K562 (cell line): ENCODE data around the gene TMEM174. TPM values are rescaled to one million over a fixed set of nuclear protein-coding genes. Genes with fewer than 3 reads are reported as not detected.
A peak's percentile ranks its signal among the peaks of the same experiment; 100 is the strongest.

Experiments used
- ATAC-seq: fragments of 200-7000 bp; cut with Tn5 transposase; 3 replicates; pipeline ENCODE4 v1.9.1; 2020; ENCODE audit warnings: moderate library complexity
- BruUV-seq: library from RNA; stranded (reverse); fragments of 400-500 nt; replicated peaks from 2 replicates; lab custom pipeline; 2021; lab: Mats Ljungman, UMichigan
- CTCF ChIA-PET: fragments of 300-600 bp; formaldehyde crosslinking; extraction: SDS; loops from one replicate; lab custom pipeline; 2021; ENCODE audit warnings: low intra/inter-chr PET ratio; lab: Yijun Ruan, JAX
- POLR2A ChIA-PET: fragments of 300-600, 350-650 bp; sonication (Branson Sonifier 250); formaldehyde crosslinking; extraction: SDS; loops from one replicate; lab custom pipeline; 2021; ENCODE audit warnings: antibody characterized with exemption, inconsistent platforms; lab: Yijun Ruan, JAX
- DNase-seq, 4 experiments: peaks; one replicate each; pipeline versions ENCODE4 v3.0.0 to v3.0.0-alpha.2; 2011 to 2018; ENCODE audit warnings: low spot score in 3 of 4, mixed read lengths in 3 of 4; ENCODE audit errors: extremely low read depth in 1 of 4
- FAIRE-seq: peaks from 2 replicates; lab custom pipeline; 2011; peaks lifted over from hg19 to GRCh38; lab: Jason Lieb, UNC
- H2AFZ ChIP-seq: 2 replicates; pipeline ENCODE4 v1.6.0; 2011; ENCODE audit warnings: low read depth, low read length, control low read depth, inconsistent platforms
- H3K27ac ChIP-seq: fragments of 200-600 bp; 3 replicates; pipeline ENCODE4 v1.8.0; 2011; ENCODE audit warnings: low read depth, mild to moderate bottlenecking, control low read depth, inconsistent platforms, low read length, moderate library complexity, mixed read lengths; ENCODE audit errors: extremely low read depth
- H3K27me3 ChIP-seq, 2 experiments: fragments of 300-600 bp in 1 of 2; 2 replicates in 1 of 2; 3 replicates in 1 of 2; pipeline versions ENCODE4 v1.6.0 to v1.8.0; 2011; ENCODE audit warnings: inconsistent platforms in 2 of 2, low read length in 2 of 2, mild to moderate bottlenecking in 1 of 2, mixed read lengths in 1 of 2, moderate library complexity in 1 of 2; ENCODE audit not compliant: control insufficient read depth in 2 of 2, insufficient read depth in 2 of 2
- H3K36me3 ChIP-seq: fragments of 300-600 bp; 3 replicates; pipeline ENCODE4 v1.8.0; 2011; ENCODE audit warnings: mild to moderate bottlenecking, low read length, inconsistent platforms; ENCODE audit not compliant: control insufficient read depth, insufficient read depth
- H3K4me1 ChIP-seq, 2 experiments: fragments of 200-600 bp in 1 of 2; replicated peaks in 1 of 2; 2 replicates in 1 of 2; 3 replicates in 1 of 2; pipeline versions ENCODE4 v1.5.1 to v1.8.0; 2011; ENCODE audit warnings: inconsistent platforms in 2 of 2, low read length in 2 of 2, mild to moderate bottlenecking in 1 of 2, mixed read lengths in 1 of 2, moderate library complexity in 1 of 2; ENCODE audit not compliant: control insufficient read depth in 2 of 2, insufficient read depth in 2 of 2
- H3K4me2 ChIP-seq: 2 replicates; pipeline ENCODE4 v1.6.1; 2011; ENCODE audit warnings: low read length, control low read depth, inconsistent platforms, mixed read lengths; ENCODE audit not compliant: insufficient read depth
- H3K4me3 ChIP-seq: fragments of 200-600 bp; sonication (generic), shearing (Covaris generic); 2 replicates; pipeline ENCODE4 v1.5.1; 2016; ENCODE audit warnings: control low read depth, inconsistent platforms
- H3K79me2 ChIP-seq: fragments of 200-600 bp; 3 replicates; pipeline ENCODE4 v1.8.0; 2011; ENCODE audit warnings: low read length, inconsistent platforms; ENCODE audit not compliant: control insufficient read depth, insufficient read depth
- H3K9ac ChIP-seq, 2 experiments: 2 replicates each; pipeline versions ENCODE4 v1.6.0 to v1.6.1; 2011; ENCODE audit warnings: low read depth in 2 of 2, low read length in 2 of 2, control low read depth in 1 of 2, inconsistent platforms in 1 of 2, mild to moderate bottlenecking in 1 of 2, mixed read lengths in 1 of 2; ENCODE audit not compliant: insufficient read depth in 1 of 2
- H3K9me1 ChIP-seq: one replicate; pipeline ENCODE4 v1.6.0; 2011; ENCODE audit warnings: inconsistent platforms, mild to moderate bottlenecking, low read length, moderate library complexity; ENCODE audit not compliant: control insufficient read depth, insufficient read depth
- H3K9me3 ChIP-seq: replicated peaks from 2 replicates; pipeline ENCODE4 v1.5.1; 2011; ENCODE audit warnings: low read depth, low read length, inconsistent platforms; ENCODE audit not compliant: control insufficient read depth, insufficient read depth
- H4K20me1 ChIP-seq: replicated peaks from 2 replicates; pipeline ENCODE4 v1.6.1; 2011; ENCODE audit warnings: low read length, inconsistent platforms, mixed read lengths; ENCODE audit not compliant: control insufficient read depth, insufficient read depth
- ARHGAP35 ChIP-seq: fragments of 450-650 bp; IDR thresholded peaks from 2 replicates; pipeline ENCODE4 v1.6.1; 2018; ENCODE audit not compliant: partially characterized antibody
- GATAD2A ChIP-seq: fragments of 450-650 bp; IDR thresholded peaks from 2 replicates; pipeline ENCODE4 v1.6.1; 2017
- HDAC3 ChIP-seq: fragments of 450-650 bp; IDR thresholded peaks from 2 replicates; pipeline ENCODE4 v1.6.1; 2018; ENCODE audit warnings: borderline replicate concordance, mild to moderate bottlenecking, moderate library complexity; ENCODE audit not compliant: partially characterized antibody
- POLR2AphosphoS2 ChIP-seq: IDR thresholded peaks from 2 replicates; pipeline ENCODE4 v1.6.1; 2012; ENCODE audit warnings: low read length, improper control_type of control experiment
- SNIP1 ChIP-seq: fragments of 450-650 bp; IDR thresholded peaks from 2 replicates; pipeline ENCODE4 v1.7.1; 2017; ENCODE audit warnings: low read depth, mild to moderate bottlenecking
- SREBF2 ChIP-seq: sonication (generic); formaldehyde crosslinking; IDR thresholded peaks from 2 replicates; pipeline ENCODE4 v1.4.0; 2020; ENCODE audit warnings: mild to moderate bottlenecking, missing genetic modification reagents
- SRSF1 ChIP-seq: fragments of 200-400 bp; formaldehyde crosslinking; IDR thresholded peaks from 2 replicates; pipeline ENCODE4 v1.6.1; 2017; ENCODE audit warnings: mild to moderate bottlenecking, low read depth, low read length, moderate library complexity
- YY1 ChIP-seq, 3 experiments: IDR thresholded peaks; 2 replicates each; pipeline ENCODE4 v1.6.1; 2011; ENCODE audit warnings: low read length in 2 of 3, mild to moderate bottlenecking in 2 of 3, moderate library complexity in 2 of 3, borderline replicate concordance in 1 of 3, control low read depth in 1 of 3, low read depth in 1 of 3; ENCODE audit not compliant: insufficient read depth in 3 of 3, insufficient replicate concordance in 2 of 3, control insufficient read depth in 1 of 3, insufficient read length in 1 of 3; ENCODE audit errors: extremely low read depth in 1 of 3
- ZNF146 ChIP-seq: IDR thresholded peaks from one replicate; pipeline ENCODE4 v1.6.1; 2018; ENCODE audit warnings: missing compliant biosample characterization; ENCODE audit not compliant: unreplicated experiment
- ZNF57 ChIP-seq: fragments of 450-650 bp; formaldehyde crosslinking; IDR thresholded peaks from 2 replicates; pipeline ENCODE4 v1.4.0; 2020; ENCODE audit warnings: mild to moderate bottlenecking, moderate library complexity
- WGBS: fragments of 100-300 bp; shearing (Covaris generic); methylation state at CpG from one replicate; pipeline ENCODE4 v1.1.6; 2016; ENCODE audit warnings: low coverage, mixed read lengths; ENCODE audit not compliant: insufficient coverage; ENCODE audit errors: missing lambda C conversion rate; 5-methylcytosine and 5-hydroxymethylcytosine counted together
- in situ Hi-C: fragments of 300-500 bp; cut with MboI; formaldehyde crosslinking; loops from 4 replicates; pipeline ENCODE4 v1.15.0; 2018; ENCODE audit warnings: inconsistent platforms, mixed read lengths
- intact Hi-C: fragments of 100-400 bp; cut with micrococcal nuclease; formaldehyde crosslinking; loops from 2 replicates; pipeline ENCODE4 v1.14.2; 2022
- polyA plus RNA-seq, 8 experiments: library from polyadenylated mRNA; depleted of rRNA in 4 of 8; stranded (reverse) in 5 of 8; unstranded in 3 of 8; fragments of >200 nt; fragmentation: Nextera tagmentation in 2 of 8; fragmentation: Illumina TruSeq in 1 of 8; extraction: Ambion mirVana in 2 of 8; extraction: Trizol in 1 of 8; gene quantifications; 2 replicates each; pipeline versions ENCODE4 v1.2.1 to v1.2.3, GENCODE V29; 2011 to 2014; ENCODE audit warnings: inconsistent platforms in 1 of 8, missing spikeins in 1 of 8
- total RNA-seq, 7 experiments: library from RNA; depleted of rRNA in 6 of 7; stranded (reverse); fragments of >200 nt in 6 of 7; fragmentation: Illumina TruSeq in 2 of 7; extraction: Trizol in 2 of 7; gene quantifications; 2 replicates each; pipeline versions ENCODE4 v1.2.1 to v1.2.3, GENCODE V29; 2011 to 2021; ENCODE audit warnings: low replicate concordance in 1 of 7
- TF ChIP-seq, protein P1 (sequence below): sonication (generic); formaldehyde crosslinking; IDR thresholded peaks from 2 replicates; pipeline ENCODE4 v1.8.0; 2022; ENCODE audit warnings: missing genetic modification reagents, mild to moderate bottlenecking, borderline replicate concordance

The TMEM174 gene
- total and polyA plus RNA-seq, 9 of the 15 experiments (the other 6 are each of a cell fraction or from before 2014, with no cell fraction given): not detected

DNA sequence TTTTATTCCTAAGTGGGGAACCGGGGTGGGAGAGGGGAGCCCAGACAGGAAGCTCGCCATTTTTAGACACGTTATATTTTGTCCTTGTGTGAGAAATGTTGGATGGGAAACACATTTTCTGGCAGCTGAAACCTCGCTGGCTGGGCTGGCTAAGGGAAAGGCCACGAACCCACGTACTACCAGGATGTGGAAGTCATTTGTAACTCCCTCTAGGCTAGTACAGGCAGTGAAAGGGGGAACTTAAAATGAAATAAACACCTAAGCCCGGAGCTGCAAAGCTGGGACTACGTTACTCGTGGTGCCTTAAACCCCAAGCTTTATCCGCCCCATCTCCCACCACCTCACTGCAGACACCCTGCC, 42.5 kb downstream of the TMEM174 start:
- H3K9ac ChIP-seq: peak overlapping the region in 1 of 2 experiments; percentile 60; a peak in 1 of 4 replicates
- POLR2A ChIA-PET: interaction anchor here (0.5 to 2.0 kb wide), 5 partner anchors 10 to 867 kb away, joined by 3 to 7 read pairs (median 4); no protein-coding TSS in a partner anchor
- no TSS peak for BruUV-seq
- no peaks in the 10 kb centered on the region for H3K9me1 ChIP-seq
- peak overlapping the region; percentile 73 for H3K4me2 ChIP-seq
- no peak for DNase-seq
- no peak for TF ChIP-seq POLR2AphosphoS2
- TF ChIP-seq ZNF146 (CRISPR knock-in tag): no peak
- TF ChIP-seq SREBF2 (CRISPR knock-in tag): no peak
- no peak for TF ChIP-seq ARHGAP35
- TF ChIP-seq SRSF1: no peak
- no peak for TF ChIP-seq ZNF57 (CRISPR knock-in tag)
- no peak for TF ChIP-seq HDAC3
- no peak for TF ChIP-seq SNIP1
- TF ChIP-seq, protein P1, sequence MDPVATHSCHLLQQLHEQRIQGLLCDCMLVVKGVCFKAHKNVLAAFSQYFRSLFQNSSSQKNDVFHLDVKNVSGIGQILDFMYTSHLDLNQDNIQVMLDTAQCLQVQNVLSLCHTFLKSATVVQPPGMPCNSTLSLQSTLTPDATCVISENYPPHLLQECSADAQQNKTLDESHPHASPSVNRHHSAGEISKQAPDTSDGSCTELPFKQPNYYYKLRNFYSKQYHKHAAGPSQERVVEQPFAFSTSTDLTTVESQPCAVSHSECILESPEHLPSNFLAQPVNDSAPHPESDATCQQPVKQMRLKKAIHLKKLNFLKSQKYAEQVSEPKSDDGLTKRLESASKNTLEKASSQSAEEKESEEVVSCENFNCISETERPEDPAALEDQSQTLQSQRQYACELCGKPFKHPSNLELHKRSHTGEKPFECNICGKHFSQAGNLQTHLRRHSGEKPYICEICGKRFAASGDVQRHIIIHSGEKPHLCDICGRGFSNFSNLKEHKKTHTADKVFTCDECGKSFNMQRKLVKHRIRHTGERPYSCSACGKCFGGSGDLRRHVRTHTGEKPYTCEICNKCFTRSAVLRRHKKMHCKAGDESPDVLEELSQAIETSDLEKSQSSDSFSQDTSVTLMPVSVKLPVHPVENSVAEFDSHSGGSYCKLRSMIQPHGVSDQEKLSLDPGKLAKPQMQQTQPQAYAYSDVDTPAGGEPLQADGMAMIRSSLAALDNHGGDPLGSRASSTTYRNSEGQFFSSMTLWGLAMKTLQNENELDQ: no peak
- no peak for TF ChIP-seq GATAD2A
- TF ChIP-seq YY1 (IDR thresholded peaks at IDR 0.05; ENCODE audit: borderline replicate concordance in 1 of 3, control insufficient read depth in 1 of 3, extremely low read depth in 1 of 3, insufficient read depth in 3 of 3, insufficient read length in 1 of 3, insufficient replicate concordance in 2 of 3, low read depth in 1 of 3, low read length in 2 of 3): no peak
- TF ChIP-seq, all 486 proteins: peak for 0
- in situ Hi-C loops: no loop called here
- no peak overlapping the region for H3K4me3 ChIP-seq
- H3K27ac ChIP-seq: no peak overlapping the region
- intact Hi-C loops: loop anchor here (5.0 kb wide), 2 partner anchors 222 to 237 kb away; no protein-coding TSS in a partner anchor
- no peak for FAIRE-seq
- no peak; the same call in 2 of the 3 replicates for ATAC-seq
- no peaks in the 10 kb centered on the region; the same call in 1 of the 2 replicates for H3K9me3 ChIP-seq
- H4K20me1 ChIP-seq: 0 out of 2 replicates have a peak, but pooled peaks cover 4% of the 10 kb centered on the region
- H3K36me3 ChIP-seq: no peaks in the 10 kb centered on the region
- 2% methylated on average over 10 of the region's 10 CpGs for WGBS
- H3K79me2 ChIP-seq: no peaks in the 10 kb centered on the region
- H2AFZ ChIP-seq: peak overlapping the region; percentile 84
- peaks cover 15 to 35% of the 10 kb centered on the region in 2 experiments for H3K27me3 ChIP-seq
- peaks cover 5 to 10% of the 10 kb centered on the region in 2 experiments; a peak in 3 of 5 replicates for H3K4me1 ChIP-seq
- CTCF ChIA-PET: interaction anchor here (1.1 kb wide), 1 partner anchor 321 kb away, joined by 7 read pairs; no protein-coding TSS in a partner anchor
